WTC11 (cell line): Measurements from ENCODE around the gene KIT.

Experiments
- ATF1 ChIP-seq: sonication (generic); formaldehyde crosslinking; IDR thresholded peaks from 2 replicates; pipeline ENCODE4 v1.8.1; 2023; ENCODE audit warnings: mild to moderate bottlenecking, moderate library complexity, missing genetic modification reagents
- EMX1 ChIP-seq: fragments of 250-450 bp; sonication (Bioruptor Pico); IDR thresholded peaks from 2 replicates; pipeline ENCODE4 v1.8.0; 2021; ENCODE audit warnings: mild to moderate bottlenecking
- ESRRA ChIP-seq: sonication (generic); formaldehyde crosslinking; IDR thresholded peaks from 2 replicates; pipeline ENCODE4 v1.8.1; 2022; ENCODE audit warnings: mild to moderate bottlenecking, missing genetic modification reagents, borderline replicate concordance
- ETV6 ChIP-seq: sonication (generic); formaldehyde crosslinking; IDR thresholded peaks from 2 replicates; pipeline ENCODE4 v1.8.1; 2022; ENCODE audit warnings: mild to moderate bottlenecking, missing genetic modification reagents
- FOXK1 ChIP-seq: sonication (generic); formaldehyde crosslinking; IDR thresholded peaks from 2 replicates; pipeline ENCODE4 v1.8.0; 2022; ENCODE audit warnings: mild to moderate bottlenecking, moderate library complexity, missing genetic modification reagents
- NFYB ChIP-seq: sonication (generic); formaldehyde crosslinking; conservative IDR thresholded peaks from 2 replicates; pipeline ENCODE4 v1.8.0; 2022; ENCODE audit warnings: low read depth, missing genetic modification reagents
- RELA ChIP-seq: sonication (generic); formaldehyde crosslinking; IDR thresholded peaks from 2 replicates; pipeline ENCODE4 v1.8.1; 2022; ENCODE audit warnings: missing genetic modification reagents, mild to moderate bottlenecking, borderline replicate concordance
- SP1 ChIP-seq: sonication (generic); formaldehyde crosslinking; conservative IDR thresholded peaks from 2 replicates; pipeline ENCODE4 v1.8.1; 2022; ENCODE audit warnings: missing genetic modification reagents
- TEAD1 ChIP-seq: sonication (generic); formaldehyde crosslinking; IDR thresholded peaks from 2 replicates; pipeline ENCODE4 v1.8.0; 2022; ENCODE audit warnings: mild to moderate bottlenecking, missing genetic modification reagents
- TF ChIP-seq, protein P1 (sequence below): sonication (generic); formaldehyde crosslinking; IDR thresholded peaks from 2 replicates; pipeline ENCODE4 v1.8.0; 2023; ENCODE audit warnings: missing genetic modification reagents, mild to moderate bottlenecking, borderline replicate concordance
- TF ChIP-seq, protein P2 (sequence below): fragments of 200-600 bp; IDR thresholded peaks from 2 replicates; pipeline ENCODE4 v1.8.0; 2022; ENCODE audit warnings: antibody characterized with exemption
- TF ChIP-seq, protein P3 (sequence below): sonication (generic); formaldehyde crosslinking; IDR thresholded peaks from 2 replicates; pipeline ENCODE4 v1.8.1; 2023; ENCODE audit warnings: mild to moderate bottlenecking, moderate library complexity, missing genetic modification reagents

DNA sequence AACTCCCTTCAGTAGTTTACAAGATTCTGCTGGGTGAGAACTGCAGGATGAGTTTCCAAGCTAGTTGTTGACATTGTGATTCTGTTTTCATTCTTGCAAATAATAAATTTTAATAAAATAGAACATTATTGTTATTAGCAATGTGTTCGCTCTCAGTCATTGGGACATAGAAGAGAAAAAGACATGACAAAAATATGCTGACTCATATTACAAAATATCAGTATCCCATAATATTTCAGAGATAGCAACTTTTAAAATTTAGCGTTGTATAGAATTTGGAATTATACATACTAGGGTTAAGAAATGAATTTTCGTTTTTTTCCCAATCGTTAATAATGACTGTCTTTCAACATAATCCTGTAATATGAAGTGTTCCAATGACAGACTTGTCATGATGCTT, 45.4 kb downstream of the KIT start:
- TF ChIP-seq SP1 (CRISPR knock-in tag) (no peak), EMX1 (CRISPR knock-in tag) (no peak), NFYB (no peak), FOXK1 (CRISPR knock-in tag) (no peak), TEAD1 (no peak), RELA (CRISPR knock-in tag) (no peak), ETV6 (CRISPR knock-in tag) (no peak), ATF1 (CRISPR knock-in tag) (no peak), ESRRA (CRISPR knock-in tag) (no peak)
- TF ChIP-seq, protein P1, sequence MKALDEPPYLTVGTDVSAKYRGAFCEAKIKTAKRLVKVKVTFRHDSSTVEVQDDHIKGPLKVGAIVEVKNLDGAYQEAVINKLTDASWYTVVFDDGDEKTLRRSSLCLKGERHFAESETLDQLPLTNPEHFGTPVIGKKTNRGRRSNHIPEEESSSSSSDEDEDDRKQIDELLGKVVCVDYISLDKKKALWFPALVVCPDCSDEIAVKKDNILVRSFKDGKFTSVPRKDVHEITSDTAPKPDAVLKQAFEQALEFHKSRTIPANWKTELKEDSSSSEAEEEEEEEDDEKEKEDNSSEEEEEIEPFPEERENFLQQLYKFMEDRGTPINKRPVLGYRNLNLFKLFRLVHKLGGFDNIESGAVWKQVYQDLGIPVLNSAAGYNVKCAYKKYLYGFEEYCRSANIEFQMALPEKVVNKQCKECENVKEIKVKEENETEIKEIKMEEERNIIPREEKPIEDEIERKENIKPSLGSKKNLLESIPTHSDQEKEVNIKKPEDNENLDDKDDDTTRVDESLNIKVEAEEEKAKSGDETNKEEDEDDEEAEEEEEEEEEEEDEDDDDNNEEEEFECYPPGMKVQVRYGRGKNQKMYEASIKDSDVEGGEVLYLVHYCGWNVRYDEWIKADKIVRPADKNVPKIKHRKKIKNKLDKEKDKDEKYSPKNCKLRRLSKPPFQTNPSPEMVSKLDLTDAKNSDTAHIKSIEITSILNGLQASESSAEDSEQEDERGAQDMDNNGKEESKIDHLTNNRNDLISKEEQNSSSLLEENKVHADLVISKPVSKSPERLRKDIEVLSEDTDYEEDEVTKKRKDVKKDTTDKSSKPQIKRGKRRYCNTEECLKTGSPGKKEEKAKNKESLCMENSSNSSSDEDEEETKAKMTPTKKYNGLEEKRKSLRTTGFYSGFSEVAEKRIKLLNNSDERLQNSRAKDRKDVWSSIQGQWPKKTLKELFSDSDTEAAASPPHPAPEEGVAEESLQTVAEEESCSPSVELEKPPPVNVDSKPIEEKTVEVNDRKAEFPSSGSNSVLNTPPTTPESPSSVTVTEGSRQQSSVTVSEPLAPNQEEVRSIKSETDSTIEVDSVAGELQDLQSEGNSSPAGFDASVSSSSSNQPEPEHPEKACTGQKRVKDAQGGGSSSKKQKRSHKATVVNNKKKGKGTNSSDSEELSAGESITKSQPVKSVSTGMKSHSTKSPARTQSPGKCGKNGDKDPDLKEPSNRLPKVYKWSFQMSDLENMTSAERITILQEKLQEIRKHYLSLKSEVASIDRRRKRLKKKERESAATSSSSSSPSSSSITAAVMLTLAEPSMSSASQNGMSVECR (CRISPR knock-in tag): no peak
- TF ChIP-seq, protein P2, sequence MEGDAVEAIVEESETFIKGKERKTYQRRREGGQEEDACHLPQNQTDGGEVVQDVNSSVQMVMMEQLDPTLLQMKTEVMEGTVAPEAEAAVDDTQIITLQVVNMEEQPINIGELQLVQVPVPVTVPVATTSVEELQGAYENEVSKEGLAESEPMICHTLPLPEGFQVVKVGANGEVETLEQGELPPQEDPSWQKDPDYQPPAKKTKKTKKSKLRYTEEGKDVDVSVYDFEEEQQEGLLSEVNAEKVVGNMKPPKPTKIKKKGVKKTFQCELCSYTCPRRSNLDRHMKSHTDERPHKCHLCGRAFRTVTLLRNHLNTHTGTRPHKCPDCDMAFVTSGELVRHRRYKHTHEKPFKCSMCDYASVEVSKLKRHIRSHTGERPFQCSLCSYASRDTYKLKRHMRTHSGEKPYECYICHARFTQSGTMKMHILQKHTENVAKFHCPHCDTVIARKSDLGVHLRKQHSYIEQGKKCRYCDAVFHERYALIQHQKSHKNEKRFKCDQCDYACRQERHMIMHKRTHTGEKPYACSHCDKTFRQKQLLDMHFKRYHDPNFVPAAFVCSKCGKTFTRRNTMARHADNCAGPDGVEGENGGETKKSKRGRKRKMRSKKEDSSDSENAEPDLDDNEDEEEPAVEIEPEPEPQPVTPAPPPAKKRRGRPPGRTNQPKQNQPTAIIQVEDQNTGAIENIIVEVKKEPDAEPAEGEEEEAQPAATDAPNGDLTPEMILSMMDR: no peak
- TF ChIP-seq, protein P3, sequence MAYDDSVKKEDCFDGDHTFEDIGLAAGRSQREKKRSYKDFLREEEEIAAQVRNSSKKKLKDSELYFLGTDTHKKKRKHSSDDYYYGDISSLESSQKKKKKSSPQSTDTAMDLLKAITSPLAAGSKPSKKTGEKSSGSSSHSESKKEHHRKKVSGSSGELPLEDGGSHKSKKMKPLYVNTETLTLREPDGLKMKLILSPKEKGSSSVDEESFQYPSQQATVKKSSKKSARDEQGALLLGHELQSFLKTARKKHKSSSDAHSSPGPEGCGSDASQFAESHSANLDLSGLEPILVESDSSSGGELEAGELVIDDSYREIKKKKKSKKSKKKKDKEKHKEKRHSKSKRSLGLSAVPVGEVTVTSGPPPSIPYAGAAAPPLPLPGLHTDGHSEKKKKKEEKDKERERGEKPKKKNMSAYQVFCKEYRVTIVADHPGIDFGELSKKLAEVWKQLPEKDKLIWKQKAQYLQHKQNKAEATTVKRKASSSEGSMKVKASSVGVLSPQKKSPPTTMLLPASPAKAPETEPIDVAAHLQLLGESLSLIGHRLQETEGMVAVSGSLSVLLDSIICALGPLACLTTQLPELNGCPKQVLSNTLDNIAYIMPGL: no peak
